Mesangial cell (primary cell): ENCODE results near the gene NR0B2. TPM values are rescaled to one million over a fixed set of nuclear protein-coding genes. Genes with fewer than 3 reads are reported as not detected.

ENCODE experiments used
- total RNA-seq: library from RNA; depleted of rRNA; stranded (reverse); fragments of >200 nt; gene quantifications from 2 replicates; pipeline ENCODE4 v1.2.3, GENCODE V29; 2015

Gene NR0B2, protein sequence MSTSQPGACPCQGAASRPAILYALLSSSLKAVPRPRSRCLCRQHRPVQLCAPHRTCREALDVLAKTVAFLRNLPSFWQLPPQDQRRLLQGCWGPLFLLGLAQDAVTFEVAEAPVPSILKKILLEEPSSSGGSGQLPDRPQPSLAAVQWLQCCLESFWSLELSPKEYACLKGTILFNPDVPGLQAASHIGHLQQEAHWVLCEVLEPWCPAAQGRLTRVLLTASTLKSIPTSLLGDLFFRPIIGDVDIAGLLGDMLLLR
- total RNA-seq: not detected in 2 replicates

DNA sequence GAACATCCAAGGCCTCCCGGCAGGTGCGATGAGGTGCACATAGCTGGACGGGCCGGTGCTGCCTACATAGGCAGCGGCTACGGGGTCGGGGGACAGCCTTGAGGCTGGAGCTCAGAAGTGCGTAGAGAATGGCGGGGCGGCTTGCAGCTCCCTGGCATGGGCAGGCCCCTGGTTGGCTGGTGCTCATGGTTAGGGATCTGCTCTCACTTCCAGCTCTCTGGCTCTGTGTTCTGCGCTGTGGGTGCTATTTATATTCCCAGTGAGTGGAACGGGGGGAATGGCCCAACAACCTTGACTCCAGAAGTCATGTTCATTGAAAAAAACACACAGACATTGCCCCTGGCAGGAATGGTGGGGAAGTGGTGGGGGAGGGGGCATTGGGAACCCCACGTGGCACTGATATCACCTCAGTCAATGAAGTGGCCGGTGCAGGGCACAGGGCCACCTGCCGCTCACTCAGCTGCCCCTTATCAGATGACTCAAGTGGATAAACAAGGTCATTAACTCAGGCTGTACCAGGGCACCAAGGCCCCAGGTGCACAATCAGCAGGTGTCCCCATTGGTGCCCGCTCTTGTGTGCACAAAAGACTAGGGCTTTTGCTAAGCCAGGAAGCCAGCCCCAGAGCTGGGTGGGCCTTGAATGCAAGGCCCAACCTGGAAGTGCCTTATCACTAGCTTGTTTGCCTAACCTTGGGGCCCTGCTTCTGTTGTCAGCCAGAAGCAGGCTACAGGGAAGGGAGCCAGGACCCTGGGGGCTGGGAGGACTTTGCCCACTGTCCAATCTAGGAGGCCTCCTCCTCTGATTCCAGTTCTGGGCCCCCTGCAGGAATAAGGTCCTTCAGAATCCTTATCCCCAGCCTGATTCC, at the start of gene NR0B2:
Gene NR0B2, minus strand, starts transcription at position 222 of the 866 bp plus-strand sequence. Its CDS starts 35 bp downstream, at position 187.

DNA sequence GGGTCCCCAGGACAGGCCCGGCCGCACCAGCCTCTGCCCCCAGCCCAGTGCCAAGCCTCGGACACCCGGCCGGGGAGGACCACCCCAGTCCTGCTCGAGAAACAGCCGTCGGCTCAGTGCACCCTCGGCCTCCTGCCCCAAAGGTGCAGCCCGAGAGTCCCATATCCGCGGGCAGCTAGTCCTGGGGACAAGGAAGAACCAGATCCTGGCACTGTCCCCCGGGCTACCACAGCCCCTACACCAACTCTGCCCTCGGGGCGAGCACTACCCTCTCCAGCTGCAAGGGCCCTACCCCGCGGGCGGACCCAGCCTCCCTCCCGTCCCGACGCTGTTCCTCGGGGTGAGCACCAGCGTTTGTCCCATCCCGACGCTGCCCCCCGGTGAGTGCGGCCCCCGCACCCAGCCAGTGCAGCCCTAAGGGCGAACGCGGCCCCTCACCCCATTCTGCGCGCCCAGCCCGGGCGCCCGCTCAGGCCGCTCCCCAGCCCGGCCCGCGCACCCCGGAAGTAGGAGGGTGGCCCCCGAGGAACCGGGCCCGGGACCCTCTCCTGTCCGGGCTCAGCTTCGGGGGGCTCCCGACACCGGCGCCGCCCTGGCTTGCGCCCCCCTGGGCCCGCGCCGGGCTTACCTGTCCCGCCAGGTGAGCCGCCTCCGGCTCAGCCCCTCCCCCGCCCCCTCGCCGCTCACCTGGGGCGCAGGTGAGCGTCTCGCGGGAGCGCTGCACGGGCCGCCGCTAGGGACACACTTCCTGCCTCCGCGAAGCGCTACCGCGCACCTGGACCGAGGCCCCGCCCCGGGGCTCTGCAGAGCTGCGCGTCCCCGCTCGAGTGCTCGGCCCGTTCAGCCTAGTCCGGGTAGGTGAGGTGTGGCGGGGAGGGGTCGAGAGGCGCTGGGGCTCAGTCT, 46.2 kb upstream of the NR0B2 start, which contains the start of gene KDF1:
Gene KDF1, minus strand, starts transcription at position 747 of the 903 bp plus-strand sequence. CDS start 8,088 bp downstream, outside the sequence.

DNA sequence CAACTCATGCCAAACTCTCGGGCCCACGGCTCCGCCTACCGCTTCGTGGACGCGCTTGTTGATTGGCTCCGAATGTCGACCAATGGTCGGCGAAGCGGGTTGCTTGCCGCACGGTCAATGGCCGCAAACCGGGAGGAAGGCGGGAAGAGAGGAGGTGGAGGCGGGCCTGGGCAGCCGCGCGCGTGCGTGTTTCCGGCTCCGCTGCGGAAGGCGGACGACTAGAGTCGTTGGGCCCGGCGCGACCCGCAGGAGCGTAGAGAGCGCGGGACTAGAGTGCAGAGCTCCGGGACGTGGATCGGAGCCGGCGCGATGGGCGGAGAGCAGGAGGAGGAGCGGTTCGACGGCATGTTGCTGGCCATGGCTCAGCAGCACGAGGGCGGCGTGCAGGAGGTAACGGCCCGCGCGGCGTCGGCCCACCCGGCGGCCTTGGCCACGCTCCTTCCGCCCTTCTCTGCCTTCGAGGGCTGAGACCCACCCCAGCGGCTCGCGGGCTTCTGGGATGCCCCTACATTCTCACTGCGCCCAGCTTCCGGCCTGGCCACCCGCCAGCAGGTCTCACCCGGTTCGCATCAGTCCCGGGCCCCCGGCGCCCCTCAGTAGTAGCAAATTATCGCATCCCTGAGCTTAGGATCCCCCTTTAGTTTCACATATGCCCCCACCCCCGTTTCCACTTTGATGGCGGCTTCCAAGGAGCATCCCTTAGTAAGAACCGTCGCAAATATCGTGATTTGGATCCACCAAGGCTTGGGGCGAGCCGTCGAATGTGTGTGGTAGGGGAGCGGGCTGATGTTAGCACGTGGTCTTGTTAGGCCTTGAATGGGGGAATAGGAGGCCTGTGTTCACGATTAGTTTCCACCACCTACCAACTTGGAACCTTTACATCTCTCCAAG, 8.0 kb upstream of the NR0B2 start, which contains the start of gene NUDC:
Gene NUDC, plus strand, starts transcription at position 204 of the 891 bp plus-strand sequence. Its CDS starts 106 bp downstream, at position 310.

DNA sequence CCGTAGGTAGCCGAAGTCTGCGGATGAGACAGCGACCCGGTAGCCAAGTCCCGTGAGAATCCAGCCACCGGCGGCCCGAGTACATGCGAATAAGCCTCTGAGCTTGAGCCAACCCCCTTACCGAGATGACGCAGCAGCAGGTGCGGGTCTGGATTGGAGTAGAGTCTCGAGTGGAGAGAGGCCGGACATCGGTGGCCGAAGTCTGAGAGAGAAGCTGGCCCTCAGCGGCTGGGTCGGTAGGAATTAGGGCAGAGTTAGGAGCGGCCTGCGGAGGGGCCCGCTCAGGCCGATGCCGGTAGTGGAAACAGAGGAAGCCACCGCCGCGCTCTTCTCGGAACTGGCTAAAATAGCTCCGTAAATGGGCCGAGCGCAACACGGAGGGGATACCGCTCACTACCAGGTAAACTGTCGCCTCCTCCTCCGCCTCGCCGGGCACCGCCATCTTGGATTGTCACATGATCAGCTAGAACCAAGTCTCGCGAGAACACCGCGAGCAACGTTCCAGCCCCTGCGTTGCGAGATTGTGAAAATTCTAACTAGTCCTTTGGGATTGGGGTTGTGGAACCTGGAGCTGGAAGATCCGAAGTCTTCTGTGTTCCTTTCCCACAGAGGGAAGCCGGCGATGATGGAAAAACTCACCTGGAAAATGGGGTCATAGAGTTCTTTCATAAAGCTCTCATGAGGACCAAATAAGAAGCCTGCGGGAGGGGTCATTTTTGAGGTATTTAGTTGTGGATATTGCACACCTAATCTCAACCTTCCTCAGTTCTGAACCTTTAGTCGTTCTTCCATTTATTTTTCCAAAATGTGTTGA, 13.6 kb downstream of the NR0B2 start, which contains the start of gene GPATCH3:
Gene GPATCH3, minus strand, starts transcription at position 467 of the 814 bp plus-strand sequence. Its CDS starts 25 bp downstream, at position 442.

DNA sequence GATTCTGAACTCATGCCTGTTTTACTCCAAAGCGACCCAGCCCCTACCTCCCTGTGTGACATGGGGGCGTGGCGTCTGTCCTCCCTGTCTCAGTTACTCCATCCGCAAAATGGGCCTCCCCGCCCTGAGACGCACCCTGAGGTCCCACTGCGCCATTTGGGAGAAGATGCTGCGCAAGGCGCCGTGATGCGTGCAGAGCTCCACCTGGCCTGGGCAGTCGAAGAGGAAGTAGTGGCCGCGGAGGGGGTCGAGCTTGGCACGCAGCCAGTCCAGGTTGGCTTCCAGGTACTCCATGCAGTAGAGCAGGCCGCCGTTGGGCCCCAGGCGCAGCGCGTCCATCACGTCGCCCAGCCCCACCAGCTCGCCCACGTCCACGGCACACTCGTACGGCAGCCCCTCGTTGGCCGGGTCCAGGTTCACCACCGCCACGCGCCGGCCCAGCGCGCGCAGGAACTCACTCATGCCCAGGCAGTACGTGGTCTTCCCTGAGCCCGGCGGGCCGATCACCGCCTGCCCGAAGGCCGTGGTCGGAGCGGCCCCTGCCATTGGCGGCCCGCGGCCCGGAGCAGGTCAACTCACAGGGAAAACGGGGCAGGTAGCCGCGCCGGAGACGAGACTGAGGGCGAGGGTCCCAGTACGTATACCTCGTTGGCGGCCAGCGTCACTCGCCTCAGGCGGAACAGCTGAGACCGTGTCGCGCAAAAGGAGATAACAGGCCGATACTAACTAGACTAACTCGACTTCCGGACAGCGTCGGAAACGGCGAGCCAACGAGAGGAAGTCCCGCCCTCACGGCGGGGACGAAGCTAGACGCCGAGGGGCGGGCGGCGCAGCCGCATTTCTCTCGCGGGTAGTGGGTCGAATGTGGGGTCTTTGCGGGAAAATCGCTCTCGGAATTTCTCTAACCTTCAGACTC, 24.0 kb downstream of the NR0B2 start, which contains the start of gene GPN2:
Gene GPN2, minus strand, starts transcription at position 733 of the 916 bp plus-strand sequence. Its CDS starts 187 bp downstream, at position 546.

DNA sequence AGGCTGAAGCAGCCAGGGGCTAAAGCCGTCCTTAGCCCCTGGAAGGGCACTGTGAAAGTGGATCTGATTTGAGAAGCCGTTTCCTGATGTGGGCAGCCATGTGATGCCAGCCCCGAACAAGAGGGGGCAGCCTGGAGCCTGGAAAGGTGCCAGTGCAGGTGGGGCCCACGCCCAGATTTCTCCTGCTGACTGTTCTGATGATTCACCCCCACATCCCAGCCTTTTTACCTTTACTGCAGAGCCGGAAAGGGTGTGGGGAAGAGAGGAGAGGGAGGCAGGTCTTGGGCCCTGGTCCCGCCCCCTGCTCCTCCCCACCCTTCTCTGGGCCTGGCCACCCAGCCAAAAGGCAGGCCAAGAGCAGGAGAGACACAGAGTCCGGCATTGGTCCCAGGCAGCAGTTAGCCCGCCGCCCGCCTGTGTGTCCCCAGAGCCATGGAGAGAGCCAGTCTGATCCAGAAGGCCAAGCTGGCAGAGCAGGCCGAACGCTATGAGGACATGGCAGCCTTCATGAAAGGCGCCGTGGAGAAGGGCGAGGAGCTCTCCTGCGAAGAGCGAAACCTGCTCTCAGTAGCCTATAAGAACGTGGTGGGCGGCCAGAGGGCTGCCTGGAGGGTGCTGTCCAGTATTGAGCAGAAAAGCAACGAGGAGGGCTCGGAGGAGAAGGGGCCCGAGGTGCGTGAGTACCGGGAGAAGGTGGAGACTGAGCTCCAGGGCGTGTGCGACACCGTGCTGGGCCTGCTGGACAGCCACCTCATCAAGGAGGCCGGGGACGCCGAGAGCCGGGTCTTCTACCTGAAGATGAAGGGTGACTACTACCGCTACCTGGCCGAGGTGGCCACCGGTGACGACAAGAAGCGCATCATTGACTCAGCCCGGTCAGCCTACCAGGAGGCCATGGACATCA, 50.7 kb downstream of the NR0B2 start, which contains the start of gene SFN:
Gene SFN, plus strand, starts transcription at position 369 of the 904 bp plus-strand sequence. Its CDS starts 64 bp downstream, at position 433.

Other genes starting within 250 kb of the NR0B2 start
- gene ARID1A, start 218.0 kb downstream of the NR0B2 start, total RNA-seq: 46.0 and 64.3 TPM in 2 replicates
- 7.3 and 14.5 TPM in 2 replicates for gene PIGV, start 126.0 kb downstream of the NR0B2 start, total RNA-seq
- 23.5 and 31.3 TPM in 2 replicates for gene ZDHHC18, start 87.3 kb downstream of the NR0B2 start, total RNA-seq
- 21.7 and 44.3 TPM in 2 replicates for gene SFN, start 50.8 kb downstream of the NR0B2 start, total RNA-seq
- 12.9 and 16.1 TPM in 2 replicates for gene GPN2, start 23.7 kb downstream of the NR0B2 start, total RNA-seq
- gene GPATCH3, start 13.5 kb downstream of the NR0B2 start, total RNA-seq: 9.0 and 9.1 TPM in 2 replicates
- 36.6 and 89.3 TPM in 2 replicates for gene NUDC, start 7.8 kb upstream of the NR0B2 start, total RNA-seq
- gene KDF1, start 46.5 kb upstream of the NR0B2 start, total RNA-seq: 1.6 and 3.4 TPM in 2 replicates
- 56.5 and 56.7 TPM in 2 replicates for gene TRNP1, start 79.7 kb upstream of the NR0B2 start, total RNA-seq
- gene TENT5B, start 98.9 kb upstream of the NR0B2 start, total RNA-seq: 6.5 and 16.1 TPM in 2 replicates
- gene SLC9A1, start 241.2 kb upstream of the NR0B2 start, total RNA-seq: 17.3 and 40.3 TPM in 2 replicates